KG1 (cell line): ENCODE results near the gene FAIM.
"Not testable (repeated sequence)": the region's sequence is repeated elsewhere in the genome, so short reads cannot be mapped to it uniquely, and the experiment has no call there.

ENCODE experiments used
- DNase-seq: peaks from one replicate; lab custom pipeline; 2025; lab: John Stamatoyannopoulos, UW

Gene FAIM

DNA sequence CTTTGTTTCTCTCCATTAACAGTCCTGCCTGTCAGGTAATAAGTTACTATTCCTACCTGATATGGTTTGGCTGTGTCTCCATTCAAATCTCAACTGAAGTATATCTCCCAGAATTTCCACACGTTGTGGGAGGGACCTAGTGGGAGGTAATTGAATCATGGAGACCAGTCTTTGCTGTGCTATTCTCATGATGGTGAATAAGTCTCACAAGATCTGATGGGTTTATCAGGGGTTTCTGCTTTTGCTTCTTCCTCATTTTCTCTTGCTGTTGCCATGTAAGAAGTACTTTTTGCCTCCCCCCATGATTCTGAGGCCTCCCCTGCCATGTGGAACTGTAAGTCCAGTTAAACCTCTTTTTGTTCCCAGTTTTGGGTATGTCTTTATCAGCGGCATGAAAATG, 6.9 kb upstream of the FAIM start:
- not testable (repeated sequence) for DNase-seq

DNA sequence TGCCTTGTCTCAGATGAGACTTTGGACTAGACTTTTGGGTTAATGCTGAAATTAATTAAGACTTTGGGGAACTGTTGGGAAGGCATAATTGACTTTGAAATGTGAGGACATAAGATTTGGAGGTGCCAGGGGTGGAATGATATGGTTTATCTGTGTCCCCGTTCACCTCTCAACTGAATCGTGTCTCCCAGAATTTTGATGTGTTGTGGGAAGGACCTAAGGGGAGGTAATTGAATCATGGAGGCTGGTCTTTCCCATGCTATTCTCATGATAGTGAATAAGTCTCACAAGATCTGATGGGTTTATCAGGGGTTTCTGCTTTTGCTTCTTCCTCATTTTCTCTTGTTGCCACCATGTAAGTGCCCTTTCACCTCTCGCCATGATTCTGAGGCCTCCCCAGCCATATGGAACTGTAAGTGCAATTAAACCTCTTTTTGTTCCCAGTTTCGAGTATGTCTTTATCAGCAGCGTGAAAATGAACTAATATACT, 4.4 kb upstream of the FAIM start:
- not testable (repeated sequence) for DNase-seq

DNA sequence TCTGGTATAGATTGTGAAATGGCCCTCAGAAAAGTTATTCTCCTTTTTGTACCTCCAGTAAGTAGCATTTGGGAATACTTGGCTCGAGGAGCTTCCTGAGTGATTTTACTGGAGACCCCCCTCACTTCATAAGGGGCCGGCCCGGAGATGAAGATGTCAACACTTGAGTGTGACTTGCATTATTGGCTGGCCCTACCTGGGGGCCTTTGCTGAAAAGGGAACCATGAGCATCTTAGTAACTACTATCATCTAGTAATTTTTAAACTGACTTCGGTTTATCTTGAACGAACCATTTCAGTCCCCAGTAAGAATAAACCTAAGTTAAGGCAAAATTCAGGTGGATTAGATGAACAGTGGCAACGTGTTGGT, 1.3 kb downstream of the FAIM start:
- DNase-seq, result no peak

DNA sequence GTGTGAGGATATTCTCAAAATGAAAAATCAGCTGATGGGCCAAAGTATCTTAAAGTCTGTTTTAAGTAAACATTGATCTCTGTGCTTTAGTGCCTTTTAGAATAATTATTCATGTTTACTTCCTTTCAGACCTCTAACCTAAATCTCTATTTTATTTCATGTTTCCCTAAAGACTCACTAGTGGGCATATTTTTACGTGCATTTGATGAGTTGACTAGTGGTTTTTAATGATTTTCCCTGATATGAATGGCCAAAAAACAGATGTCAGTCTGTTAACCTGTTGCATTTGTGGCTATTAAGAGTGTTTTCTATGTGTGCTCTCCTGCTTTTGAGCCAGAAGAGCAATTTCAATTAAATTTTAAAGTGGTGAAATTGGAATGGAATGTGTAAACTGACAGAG, 6.9 kb downstream of the FAIM start:
- no peak for DNase-seq

DNA sequence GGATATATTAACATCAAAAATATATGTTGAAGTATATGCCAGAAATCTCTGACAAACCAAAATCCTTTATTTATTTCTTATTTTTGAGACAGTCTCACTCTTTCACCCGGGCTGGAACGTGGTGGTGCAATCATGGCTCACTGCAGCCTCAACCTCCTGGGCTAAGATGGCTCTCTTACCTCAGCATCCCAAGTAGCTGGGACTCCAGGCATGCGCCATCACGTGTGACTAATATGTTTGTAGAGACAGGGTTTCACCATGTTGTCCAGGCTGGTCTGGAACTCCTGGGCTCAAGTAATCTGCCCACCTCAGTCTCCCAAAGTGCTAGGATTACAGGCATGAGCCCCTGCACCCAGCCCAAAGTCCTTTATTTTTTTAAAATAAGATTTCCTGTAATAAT, 11.9 kb downstream of the FAIM start:
- no peak for DNase-seq

DNA sequence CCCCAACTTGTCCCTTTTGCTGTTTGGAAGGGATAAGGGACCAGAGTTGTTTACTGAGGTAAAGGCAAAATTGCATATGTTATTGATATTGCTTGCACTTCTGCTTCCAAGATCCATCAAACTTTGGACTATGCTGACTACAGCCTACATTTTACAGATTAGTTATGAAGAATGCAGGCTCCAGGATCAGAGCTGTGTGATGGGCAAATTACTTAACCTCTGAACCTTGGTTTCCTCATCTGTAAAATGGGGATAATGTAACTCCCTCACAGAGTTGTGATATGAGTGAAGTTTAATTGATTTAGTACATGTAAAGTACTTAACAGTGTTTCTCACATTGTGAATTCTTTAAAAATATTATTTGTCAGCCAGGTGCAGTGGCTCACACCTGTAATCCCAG, 15.9 kb downstream of the FAIM start:
- no peak for DNase-seq

DNA sequence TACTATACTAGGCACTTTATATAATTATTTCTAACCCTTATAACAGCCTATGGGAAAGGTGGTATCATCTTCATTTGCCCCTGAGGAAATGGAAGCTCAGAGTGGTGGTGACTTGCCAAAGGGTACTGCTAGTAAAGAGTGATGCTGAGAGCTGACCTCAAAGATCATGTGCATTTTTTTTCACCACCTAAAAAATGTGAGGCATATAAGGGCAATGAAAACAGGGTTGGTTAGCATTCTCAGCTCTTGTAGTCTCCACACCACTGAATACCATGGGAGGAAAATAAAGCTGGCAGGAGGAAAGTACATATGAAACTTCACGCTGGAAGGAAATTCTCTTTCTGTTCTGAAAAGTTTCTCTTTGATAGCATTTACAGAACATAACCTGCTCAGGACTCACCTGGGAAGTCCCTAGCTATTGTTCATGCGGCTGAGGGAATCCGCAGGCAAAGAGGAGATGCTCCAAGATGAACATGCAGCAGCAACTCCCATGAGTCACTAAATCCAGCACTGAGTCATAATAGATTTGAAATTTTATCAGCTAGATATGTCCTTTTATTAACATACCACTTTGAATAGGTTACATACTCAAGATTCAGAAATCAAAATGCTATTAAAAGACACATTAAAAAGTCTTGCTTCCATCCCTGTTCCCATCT, 17.3 kb downstream of the FAIM start:
- DNase-seq, result no peak

DNA sequence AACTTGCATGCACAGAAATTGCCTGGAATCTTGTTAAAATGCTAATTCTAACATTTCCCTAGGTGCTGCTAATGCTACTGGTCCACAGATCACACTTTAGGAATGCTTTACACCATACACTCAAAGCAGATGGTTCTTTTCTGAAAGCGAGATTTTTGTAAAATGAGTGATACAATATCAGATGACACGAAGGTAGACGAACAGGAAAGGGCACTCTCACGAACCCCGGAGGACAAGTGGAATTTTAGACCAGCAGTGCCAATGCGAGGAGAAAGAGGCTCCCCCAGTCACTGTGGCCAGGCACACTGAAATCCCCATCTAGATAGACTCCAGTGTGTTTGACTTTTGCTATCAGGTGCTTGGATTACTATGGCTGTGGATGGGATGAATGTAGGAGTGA, 21.0 kb downstream of the FAIM start:
- DNase-seq, result no peak

DNA sequence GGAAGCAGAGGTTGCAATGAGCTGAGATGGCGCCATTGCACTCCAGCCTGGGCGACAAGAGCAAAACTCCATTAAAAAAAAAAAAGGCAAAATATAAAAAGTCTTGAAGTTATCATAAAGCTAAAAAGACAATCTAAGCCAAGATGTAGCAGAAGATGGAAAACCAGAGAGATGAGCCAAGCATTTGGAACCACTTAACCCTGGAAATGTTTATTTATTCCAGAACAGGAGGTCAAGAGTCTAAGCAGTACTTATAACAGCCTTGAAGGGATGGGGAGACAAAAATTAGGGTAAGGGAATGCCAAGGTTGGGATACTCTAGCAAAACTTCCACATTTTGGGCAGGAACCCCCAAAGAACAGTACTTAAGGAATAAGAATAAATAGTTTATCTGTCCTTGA, 30.1 kb downstream of the FAIM start:
- DNase-seq, result no peak

DNA sequence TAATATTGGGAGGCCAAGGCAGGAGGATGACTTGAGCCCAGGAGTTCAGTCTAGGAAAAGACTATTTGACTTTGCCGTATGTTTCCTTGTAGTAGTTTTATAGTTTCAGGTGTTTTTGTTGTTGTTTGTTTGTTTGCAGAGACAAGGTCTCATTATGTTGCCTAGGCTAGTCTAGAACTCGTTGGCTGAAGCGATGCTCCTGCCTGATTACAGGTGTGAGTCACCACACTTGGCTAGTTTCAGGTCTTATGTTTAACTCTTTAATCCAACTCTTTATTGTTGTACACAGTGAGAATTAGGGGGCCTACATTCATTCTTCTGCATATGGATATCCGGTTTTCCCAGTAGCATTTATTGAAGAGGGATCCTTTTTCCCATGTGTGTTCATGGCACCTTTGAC, 32.0 kb downstream of the FAIM start:
- DNase-seq, result no peak

DNA sequence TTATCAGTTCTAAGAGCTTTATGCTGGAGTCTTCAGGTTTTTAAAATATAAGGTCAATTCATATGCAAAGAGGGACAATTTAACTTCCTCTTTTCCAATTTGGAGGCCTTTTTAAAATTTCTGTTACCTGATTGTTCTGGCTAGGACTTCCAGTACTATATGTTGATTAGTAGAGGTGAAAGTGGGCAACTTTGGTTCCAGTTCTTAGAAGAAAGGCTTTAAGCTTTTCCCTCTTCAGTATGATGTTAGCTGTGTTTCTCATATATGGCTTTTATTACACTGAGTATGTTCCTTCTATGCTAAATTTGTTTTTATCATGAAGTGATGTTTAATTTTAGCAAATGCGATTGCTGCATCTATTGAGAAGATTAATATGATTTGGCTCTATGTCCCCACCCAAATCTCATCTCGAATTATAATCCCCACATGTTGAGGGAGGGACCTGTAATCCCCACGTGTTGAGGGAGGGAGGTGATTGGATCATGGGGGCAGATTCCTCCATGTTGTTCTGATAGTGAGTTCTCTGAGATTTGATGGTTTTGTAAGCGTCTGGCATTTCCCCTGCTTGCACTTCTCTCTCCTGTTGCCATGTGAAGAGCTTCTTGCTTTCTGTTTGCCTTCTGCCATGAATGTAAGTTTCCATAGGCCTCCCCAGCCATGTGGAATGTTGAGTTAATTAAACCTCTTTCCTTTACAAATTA, 33.8 kb downstream of the FAIM start:
- DNase-seq, result no peak

DNA sequence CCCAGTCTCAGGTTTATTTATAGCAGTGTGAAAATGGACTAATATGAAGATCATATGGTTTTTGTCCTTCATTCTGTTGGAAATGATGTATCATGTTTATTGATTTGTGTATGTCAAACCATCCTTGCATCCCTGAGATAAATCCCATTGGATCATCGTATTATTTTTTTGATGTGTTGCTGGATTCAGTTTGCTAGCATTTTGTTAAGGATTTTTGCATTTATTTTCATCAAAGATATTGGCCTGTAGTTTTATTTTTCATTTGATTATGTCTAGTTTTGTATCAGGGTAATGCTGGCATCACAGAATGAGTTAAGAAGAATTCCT, 34.3 kb downstream of the FAIM start:
- no peak for DNase-seq

DNA sequence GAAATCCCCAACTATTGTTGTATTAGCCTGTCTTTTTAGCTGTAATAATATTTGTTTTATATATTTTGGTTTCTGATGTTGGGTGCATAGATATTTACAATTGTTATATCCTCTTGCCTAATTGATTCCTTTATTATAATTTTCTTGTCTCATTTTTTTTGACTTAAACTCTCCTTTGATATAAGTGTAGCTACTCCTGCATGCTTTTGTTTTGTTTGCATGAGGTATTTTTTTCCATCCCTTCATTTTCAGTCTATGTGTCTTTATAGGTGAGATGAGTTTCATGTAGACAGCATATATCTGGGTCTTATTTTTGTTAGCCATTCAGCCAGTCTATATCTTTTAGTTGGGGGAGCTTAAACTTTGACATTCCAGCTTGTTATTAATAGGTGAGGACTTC, 37.4 kb downstream of the FAIM start:
- no peak for DNase-seq

DNA sequence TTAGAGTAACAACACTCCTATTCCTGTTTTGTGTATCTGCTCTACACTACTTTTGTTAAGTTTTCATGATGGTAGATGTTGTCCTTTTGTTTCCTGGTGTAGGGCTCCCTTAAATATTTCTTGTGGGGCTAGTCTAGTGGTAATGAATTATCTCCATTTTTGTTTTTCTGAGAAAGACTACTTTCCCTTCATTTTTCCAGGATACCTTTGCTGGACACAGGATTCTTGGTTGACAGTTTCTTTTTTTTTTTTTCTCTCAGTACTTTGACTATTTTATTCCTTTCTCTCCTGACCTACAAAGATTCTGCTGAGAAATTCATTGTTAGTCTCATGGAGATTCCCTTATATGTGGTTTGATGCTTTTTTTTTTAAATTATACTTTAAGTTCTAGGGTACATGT, 37.9 kb downstream of the FAIM start:
- no peak for DNase-seq

DNA sequence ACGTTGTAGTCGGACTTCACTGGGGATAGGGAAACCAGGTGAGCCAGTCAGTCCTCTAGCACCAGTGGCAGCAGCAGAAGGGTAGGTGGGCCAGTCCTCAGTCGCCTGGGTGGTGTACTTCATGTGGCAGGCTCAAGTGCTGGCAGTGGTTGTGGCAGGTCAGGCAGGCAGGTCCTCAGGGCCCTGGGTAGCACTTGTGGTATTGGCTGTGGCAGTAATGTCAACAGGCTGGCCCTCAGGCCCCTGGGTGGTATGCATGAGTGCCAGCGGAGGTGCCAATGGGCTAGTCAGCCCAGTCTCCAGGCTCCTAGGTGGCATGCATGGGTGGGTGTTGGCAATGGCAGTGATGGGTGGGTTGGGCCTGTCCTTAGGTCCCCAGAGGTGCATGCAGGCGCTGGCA, 40.6 kb downstream of the FAIM start:
- no peak for DNase-seq

DNA sequence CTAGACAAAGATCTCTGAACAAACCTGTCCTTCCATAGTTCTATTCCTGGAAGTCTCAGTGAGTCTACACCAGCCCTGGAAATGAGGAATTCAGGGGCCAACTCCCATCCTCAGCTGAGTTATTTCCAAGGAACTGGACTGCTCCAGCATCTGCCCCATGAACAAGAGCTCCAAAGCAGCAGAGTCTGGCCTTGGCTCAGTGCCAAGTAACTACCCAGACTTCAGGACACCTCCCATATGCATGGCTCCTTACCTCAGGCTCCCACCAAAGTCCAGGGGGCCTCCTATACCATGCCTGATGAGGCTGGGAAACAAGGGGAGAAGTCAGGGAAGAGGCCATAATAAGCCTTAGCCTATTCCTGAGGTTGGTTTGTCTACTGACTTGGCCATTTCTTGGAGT, 45.0 kb downstream of the FAIM start:
- no peak for DNase-seq

DNA sequence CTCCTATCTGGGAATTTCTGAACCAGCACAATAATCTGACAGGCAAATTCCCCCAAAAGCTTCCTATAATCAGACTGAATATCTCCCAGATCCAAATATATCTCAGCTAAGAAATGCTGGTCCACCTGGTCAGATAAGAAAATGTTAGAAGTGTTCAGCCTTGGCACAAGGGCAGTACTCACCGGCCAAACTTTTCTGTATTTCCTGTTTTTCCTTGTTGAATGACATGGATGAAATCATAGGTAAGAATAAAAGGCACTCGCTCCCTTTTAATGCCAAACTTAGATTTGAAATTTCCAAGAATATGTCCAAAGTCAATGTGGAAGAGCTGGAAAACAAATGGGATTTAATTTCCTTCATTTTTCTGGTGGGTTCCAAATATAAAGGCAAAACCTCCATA, 48.9 kb downstream of the FAIM start:
- DNase-seq, result no peak

DNA sequence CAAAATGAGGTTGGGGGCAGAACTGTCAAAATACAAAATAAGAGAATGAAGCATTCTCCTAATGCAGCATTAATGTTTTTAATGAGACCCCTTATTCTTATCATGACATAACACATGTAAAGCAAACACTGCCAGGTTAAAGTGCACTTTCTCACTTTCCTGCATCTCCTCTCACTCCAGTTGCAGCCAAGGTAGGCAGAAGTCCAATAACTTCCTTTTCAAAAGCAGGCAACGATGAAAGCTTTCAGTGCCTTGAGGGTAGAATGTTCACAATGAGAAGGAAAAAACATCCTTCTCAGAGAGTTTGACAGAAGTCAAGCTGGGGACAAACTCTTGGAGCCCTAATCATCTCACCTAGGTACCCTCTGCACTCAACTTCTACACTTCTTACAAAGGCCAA, 59.5 kb downstream of the FAIM start:
- no peak for DNase-seq

DNA sequence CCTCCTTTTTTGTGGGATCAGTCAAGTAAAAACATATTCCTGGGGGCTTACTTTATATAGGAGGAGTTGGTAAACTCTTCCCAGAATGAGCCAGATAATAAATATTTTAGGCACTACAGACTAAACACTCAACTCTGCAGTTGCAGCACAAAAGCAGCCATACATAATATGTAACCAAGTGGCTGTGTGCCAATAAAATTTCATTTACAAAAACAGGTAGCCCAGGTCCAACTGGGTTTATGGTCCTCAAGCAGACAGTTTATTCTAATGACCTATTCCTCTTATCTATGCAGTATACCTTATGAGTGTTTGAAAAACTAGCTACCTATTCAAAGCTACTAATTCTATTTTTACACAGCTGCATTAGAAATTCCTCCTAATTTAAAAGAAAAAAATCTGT, 61.8 kb downstream of the FAIM start:
- DNase-seq, result no peak

DNA sequence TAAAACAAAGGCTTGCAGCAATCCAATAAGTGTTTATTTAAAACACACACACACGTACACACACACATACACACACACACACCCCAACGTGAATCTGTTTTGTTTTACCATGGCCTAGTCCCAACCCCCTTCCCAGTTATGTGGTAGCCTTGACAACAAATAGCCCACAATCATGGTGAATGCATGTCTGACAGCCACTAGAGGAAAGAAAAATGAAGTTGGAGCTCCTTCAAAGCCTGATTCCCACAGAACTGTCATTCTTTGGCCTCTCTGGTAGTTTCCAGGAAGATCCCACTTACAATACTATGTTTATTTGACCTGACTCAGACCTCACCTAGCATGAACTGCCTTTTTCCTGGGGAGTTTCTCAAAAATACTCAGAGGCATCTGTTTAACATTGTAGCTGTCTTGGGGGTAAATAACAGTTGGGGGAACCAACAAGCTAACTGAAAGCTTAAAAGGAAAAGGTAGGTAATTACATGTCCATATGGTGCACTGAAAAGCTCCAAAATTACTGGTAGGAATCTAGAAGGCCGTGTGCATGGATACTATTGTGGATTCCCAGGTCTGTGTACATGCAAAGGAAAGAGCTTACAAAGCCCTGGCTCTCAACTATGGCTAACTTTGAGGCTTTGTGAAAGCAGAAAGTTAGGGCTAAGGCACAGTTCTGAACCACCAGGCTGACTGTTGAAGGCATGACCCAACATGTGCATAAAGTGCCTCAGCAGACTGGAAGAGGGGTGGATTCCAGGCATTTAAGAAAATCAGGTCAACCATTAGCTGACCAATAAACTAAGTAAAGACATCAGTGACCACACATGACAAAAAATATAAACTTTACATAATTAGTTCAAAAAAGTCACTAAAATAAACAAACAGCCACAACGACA, 65.3 kb downstream of the FAIM start:
- no peak for DNase-seq

DNA sequence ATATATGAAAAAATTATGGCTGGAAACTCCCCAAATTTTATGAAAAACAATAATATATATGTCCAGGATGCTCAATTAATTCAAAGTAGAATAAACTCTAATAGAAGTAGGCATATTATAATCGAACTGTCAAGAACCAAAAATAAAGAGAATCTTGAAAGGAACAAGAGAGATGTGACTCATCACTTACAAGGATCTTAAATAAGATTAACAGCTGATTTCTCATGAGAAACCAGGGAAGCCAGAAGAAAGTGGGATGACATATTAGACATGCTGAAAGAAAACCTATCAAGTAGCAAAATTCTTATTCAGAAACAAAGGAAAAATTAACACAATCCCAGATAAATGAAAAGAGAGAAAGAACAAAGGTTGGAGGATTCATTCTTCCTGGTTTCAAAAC, 66.8 kb downstream of the FAIM start:
- DNase-seq, result no peak

DNA sequence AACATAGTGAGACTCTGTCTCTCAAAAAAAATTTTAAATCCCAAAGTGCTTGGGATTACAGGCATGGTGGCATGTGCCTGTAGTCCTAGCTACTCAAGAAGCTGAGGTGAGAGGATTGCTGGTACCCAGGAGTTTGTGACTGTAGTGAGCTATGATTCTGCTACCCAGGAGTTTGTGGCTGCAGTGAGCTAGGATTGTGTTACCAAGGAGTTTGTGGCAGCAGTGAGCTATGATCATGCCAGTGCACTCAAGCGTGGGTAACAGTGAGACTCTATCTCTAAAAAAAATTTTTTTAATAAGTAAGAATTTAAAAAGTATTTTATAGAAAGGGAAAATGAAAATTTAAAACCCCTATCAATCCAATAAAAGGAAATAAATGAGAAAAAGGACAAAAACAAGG, 69.5 kb downstream of the FAIM start:
- DNase-seq, result no peak

DNA sequence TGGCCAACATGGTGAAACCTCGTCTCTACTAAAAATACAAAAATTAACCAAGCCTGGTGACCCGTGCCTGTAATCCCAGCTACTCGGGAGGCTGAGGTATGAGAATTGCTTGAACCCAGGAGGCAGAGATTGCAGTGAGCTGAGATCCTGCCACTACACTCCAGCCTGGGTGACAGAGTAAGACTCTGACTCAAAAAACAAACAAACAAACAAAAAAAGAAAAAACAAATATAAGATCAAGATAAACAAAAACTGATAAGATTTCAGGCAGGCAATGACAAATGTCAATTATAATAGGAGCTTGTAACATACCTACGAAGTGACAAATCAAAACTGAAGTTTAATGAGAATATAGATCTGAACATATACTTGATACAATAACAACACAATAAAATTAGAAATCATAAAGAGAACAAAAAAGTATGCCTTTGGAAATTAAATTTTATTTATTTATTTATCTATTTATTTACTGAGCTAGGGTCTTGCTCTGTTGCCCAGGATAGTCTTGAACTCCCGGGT, 70.4 kb downstream of the FAIM start:
- no peak for DNase-seq
